ENCODE results near the gene LRP1.

DNA sequence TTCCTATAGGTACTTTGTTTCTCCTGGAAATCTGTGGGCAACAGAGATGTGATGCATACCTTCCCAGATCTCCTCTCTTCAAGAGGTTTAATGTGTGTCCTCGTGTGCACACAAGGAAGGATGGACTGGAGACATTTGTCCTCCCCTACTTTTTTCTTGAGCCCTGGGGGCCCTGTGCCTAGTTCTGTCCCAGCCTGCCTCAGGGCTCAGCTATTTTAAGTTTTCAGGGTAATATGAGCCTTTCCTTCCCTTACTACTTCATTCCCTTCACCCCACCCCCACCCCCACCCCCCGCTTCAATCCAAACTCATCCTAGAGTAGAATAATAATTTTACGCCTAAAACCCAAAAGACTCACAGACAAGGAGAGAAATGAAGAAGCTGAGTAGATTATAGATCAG is 122.3 kb downstream of the LRP1 start:
- TF ChIP-seq SPI1 (IDR thresholded peaks at IDR 0.05; ENCODE audit: borderline replicate concordance, low read depth) (no peak), GABPA (IDR thresholded peaks at IDR 0.05; ENCODE audit: low read depth) (no peak)
